Amygdala (tissue), 56 donors: ENCODE data around the gene PCDHGB6.
"Not testable (repeated sequence)": the region's sequence is repeated elsewhere in the genome, so short reads cannot be mapped to it uniquely, and the experiment has no call there.

Source experiments
- DNase-seq, 56 donors: peaks; one replicate each; lab custom pipeline; 2025; lab: John Stamatoyannopoulos, UW

Gene PCDHGB6

GRCh38 chr5:141414548-141415274 lies 6.9 kb downstream of the PCDHGB6 start:
- DNase-seq = not testable (repeated sequence)

GRCh38 chr5:141415275-141415618 lies 7.4 kb downstream of the PCDHGB6 start:
- not testable (repeated sequence) for DNase-seq

- peak in 13 of 56 donors; percentile 5 to 59 (median 29) for DNase-seq
Measured at GRCh38 chr5:141417494-141418172, 9.8 kb downstream of the PCDHGB6 start, which contains the start of gene PCDHGB7. TSS of gene PCDHGB7 (plus strand) at chr5:141417677. CDS start at chr5:141417860, 183 bp downstream.

- no peak for DNase-seq
Measured at GRCh38 chr5:141419074-141419880, 11.5 kb downstream of the PCDHGB6 start.

- DNase-seq = no peak
Measured at GRCh38 chr5:141420855-141421488, 13.2 kb downstream of the PCDHGB6 start, which contains the start of gene PCDHGA11. TSS of gene PCDHGA11 (plus strand) at chr5:141421051. CDS start at chr5:141421228, 177 bp downstream.

- no peak for DNase-seq
Measured at GRCh38 chr5:141421489-141421855, 13.7 kb downstream of the PCDHGB6 start.

GRCh38 chr5:141422742-141423291 lies 15.0 kb downstream of the PCDHGB6 start:
- DNase-seq = no peak

- no peak for DNase-seq
Measured at GRCh38 chr5:141427783-141428426, 20.1 kb downstream of the PCDHGB6 start.

- DNase-seq = peak in 6 of 56 donors; percentile 14 to 37 (median 23)
Measured at GRCh38 chr5:141430332-141431113, 22.7 kb downstream of the PCDHGB6 start, which contains the start of gene PCDHGA12. TSS of gene PCDHGA12 (plus strand) at chr5:141430507. CDS start at chr5:141430760, 253 bp downstream.

GRCh38 chr5:141431286-141431685 lies 23.5 kb downstream of the PCDHGB6 start:
- DNase-seq = no peak

- DNase-seq = not testable (repeated sequence)
Measured at GRCh38 chr5:141432308-141432707, 24.5 kb downstream of the PCDHGB6 start.

GRCh38 chr5:141432726-141433125 lies 24.9 kb downstream of the PCDHGB6 start:
- DNase-seq = not testable (repeated sequence)

GRCh38 chr5:141434006-141434405 lies 26.2 kb downstream of the PCDHGB6 start:
- DNase-seq = no peak

- DNase-seq = no peak
Measured at GRCh38 chr5:141437221-141437620, 29.4 kb downstream of the PCDHGB6 start.

GRCh38 chr5:141439411-141440141 lies 31.8 kb downstream of the PCDHGB6 start:
- no peak for DNase-seq

- no peak for DNase-seq
Measured at GRCh38 chr5:141440341-141440740, 32.5 kb downstream of the PCDHGB6 start.

GRCh38 chr5:141441571-141442170 lies 33.9 kb downstream of the PCDHGB6 start:
- no peak for DNase-seq
